Left ventricle myocardium superior (tissue), 1 donor: ENCODE measurements around the gene IREB2. TPM values are rescaled to one million over a fixed set of nuclear protein-coding genes. Genes with fewer than 3 reads are reported as not detected.
"Not testable (repeated sequence)": the region's sequence is repeated elsewhere in the genome, so short reads cannot be mapped to it uniquely, and the experiment has no call there.

ENCODE experiments used
- ATAC-seq: fragments of 200-7000 bp; cut with Tn5 transposase; one replicate; pipeline ENCODE4 v1.9.1; 2020; ENCODE audit warnings: mild to moderate bottlenecking, moderate library complexity
- DNase-seq: peaks from one replicate; pipeline ENCODE4 v3.0.0-alpha.2; 2020
- intact Hi-C: fragments of 100-400 bp; cut with micrococcal nuclease; formaldehyde crosslinking; loops from one replicate; pipeline ENCODE4 v1.11.0; 2022
- total RNA-seq: library from RNA; stranded (reverse); fragmentation: NEBNext Ultra II Directional; extraction: Animal tissue kit (Norgen Biotek cat#: 25700); gene quantifications from one replicate; pipeline ENCODE4 v1.2.1, GENCODE V29; 2021
- donor health status: DM: no; HTN: yes; CAD: no; lungs with severe emphysema.

IREB2 gene
- total RNA-seq, 1 donor from 2014 or later, result 25.2 TPM

DNA sequence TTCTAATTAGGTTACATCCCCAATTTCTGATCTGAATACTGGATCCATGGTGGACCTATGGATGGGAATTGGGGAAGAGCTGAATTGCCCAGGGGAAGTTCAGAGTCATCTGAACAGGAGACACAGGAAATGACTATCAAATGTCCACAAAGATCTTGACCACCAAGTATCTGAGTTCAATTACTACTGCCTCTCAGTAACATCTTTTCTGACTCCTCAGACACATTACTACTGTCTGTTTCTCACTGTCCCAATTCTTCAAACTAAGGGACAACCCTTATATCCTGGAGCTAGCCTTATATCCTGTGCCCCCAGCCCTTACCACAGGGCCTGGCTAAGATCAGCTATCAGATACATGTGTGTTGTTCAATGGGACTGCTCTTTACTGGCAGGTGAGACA is 10.1 kb upstream of the IREB2 start:
- DNase-seq, result no peak
- ATAC-seq, result no peak
- intact Hi-C loops, result loop anchor here (10.0 kb wide), 1 partner anchor 313 kb away; no protein-coding TSS in a partner anchor

DNA sequence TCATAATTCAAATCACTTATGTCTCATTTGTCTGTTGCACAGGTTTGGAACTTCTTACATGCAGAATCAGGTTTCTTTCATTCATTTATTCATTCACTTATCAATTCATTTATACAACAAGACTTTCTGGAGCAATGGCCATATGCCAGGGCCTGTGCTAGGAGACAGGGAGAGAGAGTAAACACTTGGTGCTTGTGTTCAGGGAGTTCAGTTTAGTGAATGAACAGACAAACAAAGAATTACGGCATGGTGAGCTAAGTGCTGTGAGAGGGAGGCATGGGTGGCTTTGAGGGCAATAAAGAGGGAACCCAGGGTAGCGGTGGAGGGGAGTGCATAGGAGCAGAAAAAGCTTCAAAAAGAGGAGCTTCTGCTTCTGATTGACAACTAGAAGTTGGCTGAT is 8.5 kb upstream of the IREB2 start:
- DNase-seq (no peak), ATAC-seq (no peak)
- intact Hi-C loops, result loop anchor here (10.0 kb wide), 1 partner anchor 315 kb away; no protein-coding TSS in a partner anchor

DNA sequence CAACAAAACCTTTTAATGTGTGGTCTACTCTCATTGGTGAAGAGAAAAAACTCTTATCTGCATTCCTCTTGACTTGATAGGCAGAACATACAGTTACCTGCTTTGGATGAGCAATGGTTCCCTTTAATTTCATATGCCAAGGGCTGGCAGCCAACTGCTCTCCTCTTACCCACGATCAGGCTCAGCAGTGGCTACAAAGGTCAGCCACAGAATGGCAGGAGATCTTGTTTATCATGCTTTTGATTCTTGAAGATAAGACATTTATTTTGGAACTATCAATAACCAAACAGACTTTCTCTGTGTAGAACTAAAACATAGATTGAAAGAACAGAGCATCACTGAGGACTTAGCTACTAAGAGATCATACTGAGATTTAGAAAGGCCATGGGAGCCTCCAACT is 6.1 kb upstream of the IREB2 start:
- DNase-seq, result no peak
- intact Hi-C loops, result no loop called here
- no peak for ATAC-seq

DNA sequence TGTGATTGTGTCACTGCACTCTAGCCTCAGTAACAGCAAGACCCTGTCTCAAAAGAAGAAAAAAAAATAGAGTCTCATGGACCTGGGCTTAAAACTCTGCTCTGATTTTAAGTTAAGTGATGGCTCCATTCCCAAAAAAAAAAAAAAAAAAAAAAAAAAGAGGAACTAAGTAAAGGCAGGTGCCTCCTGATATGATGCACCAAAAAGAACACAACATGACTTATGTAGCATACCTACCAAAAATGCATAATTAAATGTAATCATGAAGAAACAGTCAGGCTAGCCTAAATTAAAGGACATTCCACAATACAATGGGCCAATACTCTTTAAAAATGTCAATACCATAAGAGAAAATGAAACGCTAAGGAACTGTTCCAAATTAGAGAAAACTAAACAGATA is 5.4 kb upstream of the IREB2 start:
- DNase-seq (no peak), ATAC-seq (no peak)
- intact Hi-C loops, result no loop called here

GRCh38 chr15:78434134-78434533 is 3.9 kb upstream of the IREB2 start:
- ATAC-seq, result no peak

GRCh38 chr15:78434711-78435110 is 3.3 kb upstream of the IREB2 start:
- DNase-seq, intact Hi-C loops, ATAC-seq: not testable (repeated sequence)

More at GRCh38 chr15:78434134-78434533, 3.9 kb upstream of the IREB2 start:
- no peak for DNase-seq
- intact Hi-C loops, result no loop called here

- no peak for ATAC-seq
- DNase-seq, result no peak
- intact Hi-C loops, result no loop called here
These were observed 782 bp upstream of the IREB2 start for GRCh38 chr15:78437107-78437761.

- DNase-seq, result no peak
- intact Hi-C loops, result no loop called here
- no peak for ATAC-seq
These were observed 736 bp downstream of the IREB2 start for GRCh38 chr15:78438619-78439285.

DNA sequence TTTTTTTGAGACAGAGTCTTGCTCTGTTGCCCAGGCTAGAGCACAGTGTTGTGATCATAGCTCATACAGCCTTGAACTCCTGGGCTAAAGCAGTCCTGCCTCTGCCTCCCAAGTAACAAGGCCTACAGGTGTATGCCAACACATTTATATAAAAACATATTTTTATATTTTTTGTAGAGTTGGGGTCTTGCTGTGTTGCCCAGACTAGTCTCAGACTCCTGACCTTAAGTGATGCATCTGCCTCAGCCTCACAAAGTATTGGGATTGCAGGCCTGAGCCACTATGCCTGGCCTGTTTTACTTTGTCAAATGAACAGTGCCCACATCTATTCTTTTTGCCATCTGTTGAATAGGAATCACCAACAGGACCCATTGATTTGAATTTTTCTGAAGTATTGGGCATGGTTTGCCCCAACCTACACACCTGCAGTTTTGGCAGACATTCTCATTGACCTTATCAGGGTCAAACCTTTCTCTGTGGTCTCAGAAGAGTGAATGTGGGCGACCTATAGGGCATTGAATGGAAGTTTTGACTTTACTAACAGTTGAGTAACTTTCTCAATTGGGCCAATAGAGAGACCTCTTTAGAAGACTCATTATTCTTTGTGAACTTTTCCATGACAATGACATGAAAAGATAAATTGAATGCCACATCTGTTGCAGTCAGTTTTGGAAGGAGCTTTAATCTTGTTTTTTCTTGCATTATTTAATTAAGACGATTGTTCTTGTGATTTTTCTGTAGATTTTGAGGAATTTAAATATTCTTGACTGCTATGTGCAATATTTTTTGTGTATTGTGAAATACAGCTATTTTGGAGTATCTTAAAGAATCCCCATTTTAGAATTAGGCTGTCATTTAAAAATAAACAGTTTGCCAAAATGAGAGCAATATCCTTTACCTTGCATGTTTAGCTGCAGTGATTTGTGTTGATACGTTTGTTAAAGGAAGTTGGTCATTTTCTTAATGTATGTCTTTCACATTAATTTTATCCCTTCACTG is 2.7 kb downstream of the IREB2 start:
- no peak for ATAC-seq
- no peak for DNase-seq
- intact Hi-C loops, result no loop called here

GRCh38 chr15:78444255-78444654 is 6.2 kb downstream of the IREB2 start:
- intact Hi-C loops, result no loop called here
- ATAC-seq, result no peak
- DNase-seq, result no peak

GRCh38 chr15:78445875-78446274 is 7.9 kb downstream of the IREB2 start:
- intact Hi-C loops, result no loop called here
- DNase-seq (no peak), ATAC-seq (no peak)

DNA sequence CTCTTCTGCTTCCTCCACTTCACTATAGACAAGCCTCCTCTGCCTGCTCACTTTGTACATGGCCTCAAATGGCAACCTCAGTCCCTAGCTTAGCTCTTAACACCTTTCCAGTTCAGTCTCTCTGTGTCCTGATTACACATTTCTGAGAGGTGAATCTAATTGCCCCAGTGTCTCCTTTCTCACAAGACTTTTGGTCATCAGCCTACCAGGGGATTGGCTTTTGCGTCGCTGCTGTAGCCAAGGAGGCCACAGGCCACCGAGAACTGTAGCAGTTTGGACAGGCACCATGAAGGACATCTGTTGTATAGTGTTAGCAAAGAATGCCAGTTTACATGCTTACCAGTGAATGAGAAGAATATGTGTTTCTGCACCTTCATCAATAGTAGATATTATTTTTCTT is 8.5 kb downstream of the IREB2 start:
- ATAC-seq, result no peak
- DNase-seq, result no peak
- intact Hi-C loops, result no loop called here

DNA sequence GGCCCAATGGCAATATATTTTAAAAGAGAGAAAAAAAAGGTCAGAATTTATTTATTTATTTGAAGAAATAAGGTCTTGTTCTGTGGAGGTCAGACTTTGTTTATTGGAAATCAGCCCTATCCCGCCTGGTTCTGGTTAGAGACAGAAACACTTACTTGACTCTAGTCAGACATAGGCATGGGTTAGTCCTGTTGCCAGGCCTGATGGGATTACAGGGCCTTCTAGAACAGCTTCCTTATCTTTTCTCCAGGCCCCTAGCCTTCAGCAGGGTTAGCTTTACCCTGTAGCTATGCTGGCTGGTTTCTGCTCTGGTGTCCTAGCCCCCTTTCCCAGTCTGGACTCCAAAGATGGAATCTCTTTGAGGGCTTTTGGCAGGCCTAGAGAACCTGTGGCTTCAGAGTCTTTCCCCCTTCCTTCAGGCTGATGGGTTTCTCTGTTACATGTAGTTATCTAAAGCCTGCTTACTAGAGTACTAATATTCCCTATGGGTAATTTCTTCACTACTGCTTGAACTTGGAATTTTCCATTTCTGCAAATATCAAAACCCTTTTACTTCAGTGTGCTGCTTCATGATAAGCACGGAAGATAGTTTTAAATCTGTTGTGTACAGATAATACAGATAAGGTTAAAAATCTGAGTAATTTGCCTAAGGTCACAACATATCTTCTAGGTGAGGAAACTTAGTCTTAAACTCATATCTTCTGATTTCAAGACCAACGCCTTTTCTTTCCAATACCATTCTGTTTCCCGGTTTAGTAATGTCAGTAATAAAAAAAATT is 10.6 kb downstream of the IREB2 start:
- ATAC-seq (peak; percentile 34), DNase-seq (no peak)
- intact Hi-C loops, result no loop called here

DNA sequence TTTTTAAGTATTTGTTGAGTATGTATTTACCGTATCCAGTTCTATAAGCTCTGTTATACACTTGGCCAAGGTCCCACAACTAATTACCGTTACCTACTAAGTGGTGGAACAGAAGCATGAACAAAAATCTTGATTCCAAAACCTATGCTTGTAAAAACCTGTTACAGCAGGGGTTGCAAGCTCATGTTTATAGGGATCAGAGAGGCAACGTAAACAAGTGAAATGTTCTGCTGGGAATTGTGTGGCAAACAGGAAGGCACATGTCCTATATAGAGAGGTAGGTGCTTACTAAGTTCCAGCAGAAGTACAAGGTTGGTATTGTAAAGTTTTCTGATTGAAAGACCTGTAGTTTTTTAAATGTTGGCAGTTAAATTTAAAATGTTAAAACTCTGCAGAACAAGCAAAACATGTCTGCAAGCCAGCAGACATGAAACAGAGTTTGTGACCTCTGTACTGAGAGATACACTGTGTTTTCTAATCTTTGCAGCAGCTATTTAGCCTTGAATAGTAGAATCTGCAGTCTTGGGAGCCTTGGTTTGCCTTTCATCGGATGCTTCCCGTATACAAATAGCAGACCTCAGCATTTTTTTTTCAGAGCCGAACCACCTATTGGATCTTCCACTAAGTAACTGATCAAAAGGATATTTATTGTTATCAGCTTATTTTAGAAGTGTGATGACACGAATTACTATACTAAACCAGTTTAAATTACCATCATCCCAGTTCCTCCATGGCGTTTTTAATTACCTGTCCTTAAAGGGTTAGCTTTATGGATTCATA is 11.4 kb downstream of the IREB2 start:
- DNase-seq (no peak), ATAC-seq (peak; percentile 13)
- intact Hi-C loops, result no loop called here

GRCh38 chr15:78450285-78450858 is 12.4 kb downstream of the IREB2 start:
- ATAC-seq, result no peak
- no peak for DNase-seq
- intact Hi-C loops, result no loop called here

DNA sequence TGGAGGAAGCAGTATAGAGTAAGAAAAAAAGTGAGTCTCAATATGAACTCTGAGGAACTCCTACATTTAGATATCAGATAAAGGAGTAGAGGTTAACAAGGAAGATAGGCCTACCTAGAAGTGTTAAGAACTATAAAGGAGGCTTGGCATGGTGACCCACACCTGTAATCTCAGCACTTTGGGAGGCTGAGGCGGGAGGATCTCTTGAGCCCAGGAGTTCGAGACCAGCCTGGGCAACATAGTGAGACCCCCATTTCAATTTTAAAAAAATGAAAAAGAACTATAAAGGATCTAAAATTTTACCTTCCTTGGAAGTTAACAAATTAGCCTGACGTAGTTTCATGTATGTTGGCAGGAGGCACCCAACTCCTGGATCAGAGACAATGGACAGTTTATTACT is 14.5 kb downstream of the IREB2 start:
- ATAC-seq, result no peak
- no peak for DNase-seq
- intact Hi-C loops, result no loop called here

DNA sequence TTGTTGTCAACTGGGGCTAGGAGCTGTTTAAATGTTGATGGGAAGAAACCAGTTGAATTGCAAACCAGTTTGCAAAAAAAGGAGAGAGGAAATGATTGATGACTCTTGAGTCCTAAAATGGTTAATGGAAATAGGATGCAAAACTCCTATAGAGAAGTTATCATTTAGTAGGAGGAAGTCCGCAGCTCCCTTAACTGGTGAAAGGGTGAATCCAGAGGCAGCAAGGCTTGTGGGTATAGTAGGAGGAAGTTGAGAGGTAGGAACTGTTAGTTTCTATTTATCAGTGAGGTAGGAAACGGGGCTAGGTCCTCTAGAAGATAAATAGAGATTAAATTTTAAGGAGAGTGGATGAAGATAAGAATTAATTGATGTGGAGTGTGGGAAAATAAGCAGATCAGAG is 15.4 kb downstream of the IREB2 start:
- ATAC-seq, result no peak
- DNase-seq, result no peak
- intact Hi-C loops, result no loop called here

GRCh38 chr15:78454992-78455391 is 17.0 kb downstream of the IREB2 start:
- peak; percentile 17 for ATAC-seq
- DNase-seq, result no peak
- intact Hi-C loops, result no loop called here
